Skeletal muscle satellite cell (primary cell): ENCODE measurements around the gene NOP53.
"Not testable (repeated sequence)": the region's sequence is repeated elsewhere in the genome, so short reads cannot be mapped to it uniquely, and the experiment has no call there.

Experiments
- H3K27me3 ChIP-seq: 2 replicates; pipeline ENCODE4 v1.7.0; 2013; ENCODE audit warnings: low read length; ENCODE audit not compliant: control insufficient read depth, insufficient read depth
- H3K36me3 ChIP-seq: 2 replicates; pipeline ENCODE4 v1.7.0; 2013; ENCODE audit warnings: mild to moderate bottlenecking, control low read depth, low read length; ENCODE audit not compliant: insufficient read depth
- H3K4me1 ChIP-seq: 2 replicates; pipeline ENCODE4 v1.7.0; 2013; ENCODE audit warnings: low read length; ENCODE audit not compliant: control insufficient read depth, insufficient read depth
- H3K4me2 ChIP-seq: 2 replicates; pipeline ENCODE4 v1.7.0; 2013; ENCODE audit warnings: mild to moderate bottlenecking, low read length
- H3K4me3 ChIP-seq: 2 replicates; pipeline ENCODE4 v1.7.0; 2013; ENCODE audit warnings: low read length
- H3K9ac ChIP-seq: 2 replicates; pipeline ENCODE4 v1.7.0; 2013; ENCODE audit warnings: mild to moderate bottlenecking, low read depth, low read length, moderate library complexity
- H3K9me3 ChIP-seq: replicated peaks from 2 replicates; pipeline ENCODE4 v1.7.0; 2013; ENCODE audit warnings: mild to moderate bottlenecking, control low read depth, low read length

The NOP53 gene

GRCh38 chr19:47786566-47786965, 41.2 kb downstream of the NOP53 start:
- Histone ChIP-seq H3K9ac (no peak overlapping the region), H3K4me2 (no peak overlapping the region), H3K9me3 (no peaks in the 10 kb centered on the region), H3K4me1 (peaks cover 4% of the 10 kb centered on the region), H3K36me3 (peaks cover 35% of the 10 kb centered on the region), H3K4me3 (no peak overlapping the region), H3K27me3 (no peaks in the 10 kb centered on the region)

GRCh38 chr19:47787307-47787706, 42.0 kb downstream of the NOP53 start:
- H3K36me3 ChIP-seq = peaks cover 31% of the 10 kb centered on the region
- H3K9ac ChIP-seq, H3K9me3 ChIP-seq, H3K4me1 ChIP-seq, H3K4me2 ChIP-seq, H3K27me3 ChIP-seq, H3K4me3 ChIP-seq: not testable (repeated sequence)

DNA sequence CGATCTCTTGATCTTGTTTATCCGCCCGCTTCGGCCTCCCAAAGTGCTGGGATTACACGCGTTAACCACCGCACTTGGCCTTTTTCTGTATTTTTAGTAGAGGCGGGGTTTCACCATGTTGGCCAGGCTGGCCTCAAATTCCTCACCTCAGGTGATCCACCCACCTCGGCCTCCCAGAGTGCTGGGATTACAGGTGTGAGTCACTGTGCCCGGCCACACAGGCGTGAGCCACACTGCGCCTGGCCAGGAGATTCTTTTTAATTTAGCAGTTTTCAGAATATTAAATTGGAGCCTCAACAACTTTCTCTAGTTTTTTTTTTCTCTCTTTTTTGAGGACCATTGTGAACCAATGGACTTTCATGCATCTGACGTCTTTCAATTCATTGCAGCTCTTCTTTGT, 44.5 kb downstream of the NOP53 start:
- H3K4me1 ChIP-seq, H3K9ac ChIP-seq, H3K9me3 ChIP-seq, H3K4me3 ChIP-seq, H3K27me3 ChIP-seq, H3K4me2 ChIP-seq: not testable (repeated sequence)
- peaks cover 19% of the 10 kb centered on the region for H3K36me3 ChIP-seq

DNA sequence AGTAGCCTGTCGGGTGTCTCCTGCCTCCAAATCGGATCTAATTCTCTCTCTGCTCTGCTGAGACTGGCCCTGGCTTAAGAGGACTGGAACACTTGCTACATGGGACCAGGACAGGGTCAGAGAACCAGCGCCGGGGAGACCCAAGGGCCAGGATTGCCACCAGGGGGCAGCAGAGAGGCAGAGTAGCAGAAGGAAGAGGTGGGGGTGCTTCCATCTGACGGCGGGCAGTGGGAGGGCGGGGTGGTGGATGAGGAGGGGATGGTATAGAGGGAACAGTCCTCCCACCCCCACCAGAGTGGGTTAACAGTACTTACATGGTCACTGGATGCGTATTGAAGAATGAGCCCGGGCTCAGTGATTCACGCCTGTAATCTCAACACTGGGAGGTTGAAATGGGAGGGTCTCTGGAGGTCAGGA, 45.1 kb downstream of the NOP53 start:
- Histone ChIP-seq H3K27me3 (no peaks in the 10 kb centered on the region), H3K9me3 (no peaks in the 10 kb centered on the region), H3K36me3 (peaks cover 16% of the 10 kb centered on the region), H3K4me1 (no peaks in the 10 kb centered on the region), H3K4me2 (no peak overlapping the region), H3K9ac (no peak overlapping the region), H3K4me3 (no peak overlapping the region)

DNA sequence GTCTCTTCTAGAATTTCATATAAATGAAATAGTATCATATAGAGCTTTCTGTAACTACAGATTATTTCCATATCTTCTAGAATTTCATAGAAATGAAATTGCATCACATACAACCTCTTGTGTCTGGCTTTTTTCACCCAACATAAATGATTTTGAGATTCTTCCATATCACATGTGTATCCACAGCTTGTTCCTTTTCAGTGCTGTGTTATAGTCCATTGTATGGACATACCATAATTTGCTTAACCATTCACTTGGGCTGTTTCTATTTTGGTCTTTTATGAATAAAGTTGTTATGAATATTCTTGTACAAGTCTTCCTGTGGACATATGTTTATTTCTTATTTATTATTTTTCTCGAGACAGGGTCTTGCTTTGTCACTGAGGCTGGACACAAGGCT, 47.3 kb downstream of the NOP53 start:
- no peaks in the 10 kb centered on the region for H3K27me3 ChIP-seq
- H3K4me2 ChIP-seq = no peak overlapping the region
- no peaks in the 10 kb centered on the region for H3K9me3 ChIP-seq

DNA sequence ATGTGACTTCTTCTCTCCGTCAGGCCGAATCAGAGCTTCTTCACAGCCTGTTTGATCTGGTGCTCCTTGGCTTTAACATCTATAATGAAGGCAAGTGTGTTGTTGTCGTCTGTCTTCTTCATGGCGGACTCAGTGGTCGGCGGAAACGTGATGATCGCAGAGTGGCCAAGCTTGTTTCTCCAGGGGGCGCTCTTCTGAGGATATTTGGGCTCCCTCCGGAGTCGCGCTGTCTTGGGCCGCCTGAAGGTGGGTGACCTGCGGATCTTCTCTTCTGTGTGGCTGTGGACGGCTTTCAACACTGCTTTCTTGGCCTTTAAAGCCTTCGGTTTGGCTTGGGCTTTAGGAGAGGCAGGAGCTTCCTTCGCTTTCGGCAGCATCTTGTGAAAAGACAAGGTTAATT, 49.2 kb downstream of the NOP53 start:
- Histone ChIP-seq H3K4me1 (no peaks in the 10 kb centered on the region), H3K27me3 (peaks cover 15% of the 10 kb centered on the region)

More for the DNA sequence above, 47.3 kb downstream of the NOP53 start:
- Histone ChIP-seq H3K36me3 (peaks cover 4% of the 10 kb centered on the region), H3K9ac (no peak overlapping the region), H3K4me3 (no peak overlapping the region), H3K4me1 (no peaks in the 10 kb centered on the region)

DNA sequence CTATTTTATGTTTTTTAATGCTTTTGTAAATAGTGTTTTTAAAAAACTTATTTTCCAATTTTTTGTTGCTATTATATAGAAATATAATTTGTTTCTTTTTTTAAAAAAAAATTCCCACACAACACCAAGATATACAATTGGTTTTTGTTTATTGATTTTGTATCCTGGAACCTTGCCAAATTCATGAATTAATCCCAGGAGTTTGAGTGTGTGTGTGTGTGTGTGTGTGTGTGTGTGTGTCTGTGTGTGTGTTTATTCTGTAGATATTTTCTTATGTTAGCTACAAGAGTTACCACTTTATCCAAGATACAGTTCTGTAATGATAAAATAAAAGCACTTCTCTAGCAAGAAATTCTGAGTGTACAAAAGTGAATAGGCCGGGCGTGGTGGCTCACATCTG, 51.4 kb downstream of the NOP53 start:
- Histone ChIP-seq H3K4me3 (no peak overlapping the region), H3K9me3 (no peaks in the 10 kb centered on the region), H3K36me3 (no peaks in the 10 kb centered on the region), H3K9ac (no peak overlapping the region), H3K4me2 (no peak overlapping the region), H3K4me1 (no peaks in the 10 kb centered on the region), H3K27me3 (peaks cover 15% of the 10 kb centered on the region)

More for the DNA sequence above, 49.2 kb downstream of the NOP53 start:
- Histone ChIP-seq H3K36me3 (no peaks in the 10 kb centered on the region), H3K9me3 (no peaks in the 10 kb centered on the region), H3K9ac (no peak overlapping the region), H3K4me3 (no peak overlapping the region), H3K4me2 (no peak overlapping the region)

DNA sequence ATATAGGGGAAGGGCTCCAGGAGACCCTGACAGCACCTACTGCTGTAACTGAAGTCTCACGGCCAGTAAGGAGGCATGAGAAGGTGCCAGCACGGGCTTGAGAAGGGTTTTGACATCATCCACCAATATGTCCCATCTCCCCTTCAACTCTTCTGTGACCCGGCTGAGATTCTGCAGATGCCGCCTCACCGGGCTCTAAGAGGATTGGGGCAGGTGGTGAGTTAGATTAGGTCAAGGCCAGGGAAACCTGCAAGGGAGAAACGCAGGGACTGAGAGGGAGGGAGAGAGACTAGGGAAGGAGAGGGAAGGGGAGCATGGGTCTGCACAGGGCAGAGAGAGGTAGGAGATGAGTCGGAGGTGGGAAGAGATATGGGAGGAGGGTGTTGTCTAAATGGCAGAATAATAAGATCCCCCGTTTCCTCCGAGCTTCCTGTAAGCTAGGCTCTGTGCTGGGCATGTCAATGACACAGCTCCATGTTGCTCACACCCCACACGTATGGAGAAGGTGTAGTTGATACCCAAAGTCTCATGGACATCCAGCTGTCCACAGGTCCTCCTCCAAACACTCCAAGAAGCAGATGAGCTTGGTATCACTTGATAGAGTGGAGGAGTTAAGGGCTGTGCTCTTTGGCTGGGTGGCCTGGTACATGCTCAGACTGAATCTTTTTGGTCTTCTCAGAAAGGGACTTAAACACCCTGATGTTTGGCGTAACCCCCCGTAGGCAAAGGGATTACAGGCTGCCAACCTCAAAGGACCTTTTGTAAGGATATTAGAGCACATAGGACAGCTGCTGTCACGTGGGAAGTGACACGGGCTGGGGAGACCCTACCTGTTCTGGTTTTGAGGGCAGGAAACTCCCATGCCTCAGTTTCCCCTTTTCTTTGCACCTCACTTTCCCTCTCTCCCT, 52.9 kb downstream of the NOP53 start:
- H3K9me3 ChIP-seq = no peaks in the 10 kb centered on the region
- no peak overlapping the region for H3K4me3 ChIP-seq
- no peaks in the 10 kb centered on the region for H3K36me3 ChIP-seq

GRCh38 chr19:47798904-47799266, 53.5 kb downstream of the NOP53 start:
- H3K9me3 ChIP-seq = no peaks in the 10 kb centered on the region
- H3K4me1 ChIP-seq = no peaks in the 10 kb centered on the region
- H3K4me2 ChIP-seq = no peak overlapping the region
- no peak overlapping the region for H3K4me3 ChIP-seq
- H3K27me3 ChIP-seq = peaks cover 15% of the 10 kb centered on the region
- H3K36me3 ChIP-seq = no peaks in the 10 kb centered on the region
- no peak overlapping the region for H3K9ac ChIP-seq

More for the DNA sequence above, 52.9 kb downstream of the NOP53 start:
- Histone ChIP-seq H3K4me1 (no peaks in the 10 kb centered on the region), H3K27me3 (peaks cover 15% of the 10 kb centered on the region), H3K9ac (no peak overlapping the region), H3K4me2 (no peak overlapping the region)

- H3K27me3 ChIP-seq = peaks cover 18% of the 10 kb centered on the region
- no peaks in the 10 kb centered on the region for H3K4me1 ChIP-seq
- H3K36me3 ChIP-seq = no peaks in the 10 kb centered on the region
- H3K9ac ChIP-seq = no peak overlapping the region
- H3K4me2 ChIP-seq = no peak overlapping the region
- H3K4me3 ChIP-seq = no peak overlapping the region
- no peaks in the 10 kb centered on the region for H3K9me3 ChIP-seq
These were observed 55.9 kb downstream of the NOP53 start for GRCh38 chr19:47801270-47801669.

GRCh38 chr19:47802521-47803043, 57.2 kb downstream of the NOP53 start:
- H3K4me1 ChIP-seq = no peaks in the 10 kb centered on the region
- no peak overlapping the region for H3K9ac ChIP-seq

GRCh38 chr19:47803148-47803547, 57.8 kb downstream of the NOP53 start:
- H3K36me3 ChIP-seq, H3K9me3 ChIP-seq, H3K4me2 ChIP-seq, H3K4me3 ChIP-seq, H3K9ac ChIP-seq, H3K4me1 ChIP-seq: not testable (repeated sequence)
- peaks cover 14% of the 10 kb centered on the region for H3K27me3 ChIP-seq

More at GRCh38 chr19:47802521-47803043, 57.2 kb downstream of the NOP53 start:
- Histone ChIP-seq H3K4me3 (no peak overlapping the region), H3K27me3 (peaks cover 18% of the 10 kb centered on the region), H3K9me3 (no peaks in the 10 kb centered on the region), H3K4me2 (no peak overlapping the region), H3K36me3 (no peaks in the 10 kb centered on the region)
